Loucy (cell line): ENCODE data around the gene PCDHGA1.

Experiments
- CTCF ChIP-seq: fragments of 200-600 bp; sonication (generic); conservative IDR thresholded peaks from 2 replicates; pipeline ENCODE4 v1.5.1; 2014; ENCODE audit warnings: mild to moderate bottlenecking, antibody characterized with exemption, low read length
- EZH2phosphoT487 ChIP-seq: fragments of 200-600 bp; IDR thresholded peaks from 2 replicates; pipeline ENCODE4 v1.6.1; 2018; ENCODE audit warnings: antibody characterized with exemption, mild to moderate bottlenecking, moderate library complexity, borderline replicate concordance

- TF ChIP-seq CTCF (no peak), EZH2phosphoT487 (no peak)
Observed at GRCh38 chr5:141409598-141410306, 79.4 kb downstream of the PCDHGA1 start.
